ENCODE measurements around the gene LOXL3. TPM values are rescaled to one million over a fixed set of nuclear protein-coding genes. Genes with fewer than 3 reads are reported as not detected.

LOXL3 gene
- total and polyA plus RNA-seq, 2 of the 8 experiments (the other 6 are each of a cell fraction or from before 2014, with no cell fraction given) = 22.4 to 27.2 TPM

DNA sequence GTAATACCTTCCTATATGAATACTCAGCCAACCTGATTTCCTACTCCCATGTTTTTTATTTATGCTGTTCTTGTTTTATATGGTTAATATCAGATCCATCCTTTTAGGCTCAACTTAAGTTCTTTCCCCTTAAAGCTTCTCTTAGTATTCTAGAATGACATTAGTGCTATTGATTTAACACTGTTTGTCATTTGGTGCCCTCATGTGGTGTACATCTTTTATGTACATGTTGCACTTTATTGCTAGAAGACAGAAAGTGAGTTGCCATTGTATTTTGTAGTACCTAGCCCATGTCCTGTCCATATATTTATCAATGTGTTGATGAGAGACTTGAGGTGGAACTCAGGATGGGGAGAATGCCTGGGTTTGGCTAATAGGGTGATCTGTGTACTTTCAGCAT is 21.5 kb downstream of the LOXL3 start:
- Histone ChIP-seq H3K27me3 (replicated peaks in 1 of 4; ENCODE audit: control insufficient read depth in 3 of 4, extremely low read depth in 1 of 4, insufficient read depth in 3 of 4, low read length in 3 of 4) (no peaks in the 10 kb centered on the region; a peak in 1 of 7 replicates), H3K56ac (replicated peaks; ENCODE audit: insufficient read length, low read depth, low read length) (no peak overlapping the region), H4K20me1 (replicated peaks in 1 of 2; ENCODE audit: control insufficient read depth in 1 of 2, insufficient read depth in 2 of 2, low read length in 2 of 2) (peaks cover 6 to 11% of the 10 kb centered on the region in 2 experiments), H2BK20ac (ENCODE audit: low read length) (no peak overlapping the region), H3K4me2 (ENCODE audit: insufficient read depth in 1 of 2, low read depth in 2 of 2, low read length in 2 of 2) (no peak overlapping the region), H3K4me3 (ENCODE audit: extremely low read depth in 1 of 4, insufficient read depth in 2 of 4, low read depth in 3 of 4, low read length in 4 of 4) (no peak overlapping the region), H2AK5ac (ENCODE audit: low read depth, low read length) (no peak overlapping the region), H3K4me1 (replicated peaks in 1 of 4; ENCODE audit: control insufficient read depth in 3 of 4, insufficient read depth in 4 of 4, low read length in 3 of 4) (peaks cover 4 to 13% (median 6%) of the 10 kb centered on the region in 4 experiments; a peak in 6 of 7 replicates), H3K27ac (ENCODE audit: low read depth, low read length) (no peak overlapping the region), H3K14ac (ENCODE audit: insufficient read length) (no peak overlapping the region), H3K79me2 (ENCODE audit: control insufficient read depth in 1 of 2, insufficient read depth in 2 of 2, low read length in 2 of 2) (peaks cover 0 to 18% of the 10 kb centered on the region in 2 experiments; a peak in 2 of 4 replicates), H2BK5ac (ENCODE audit: low read depth, low read length) (no peak overlapping the region), H2BK15ac (ENCODE audit: low read length) (no peak overlapping the region), H3K9ac (replicated peaks in 1 of 4; ENCODE audit: extremely low read depth in 1 of 4, low read depth in 3 of 4, low read length in 3 of 4) (no peak overlapping the region), H2BK12ac (ENCODE audit: low read depth, low read length) (no peak overlapping the region), H4K8ac (ENCODE audit: extremely low read depth, insufficient read depth, low read length) (no peak overlapping the region), H3K18ac (ENCODE audit: extremely low read depth, low read length) (no peak overlapping the region), H2BK120ac (replicated peaks; ENCODE audit: low read depth, low read length) (no peak overlapping the region), H3K23me2 (ENCODE audit: low read depth, low read length) (peaks cover 9% of the 10 kb centered on the region; the same call in 1 of the 2 replicates), H3K4ac (replicated peaks; ENCODE audit: insufficient read length, low read depth, low read length) (no peak overlapping the region), H3K79me1 (ENCODE audit: low read depth, low read length) (peaks cover 10% of the 10 kb centered on the region), H2AFZ (ENCODE audit: low read length) (no peak overlapping the region), H4K5ac (ENCODE audit: insufficient read length, low read depth, low read length) (no peak overlapping the region), H3K9me3 (ENCODE audit: insufficient read depth in 2 of 2, low read depth in 1 of 2, low read length in 1 of 2) (no peaks in the 10 kb centered on the region), H3K36me3 (ENCODE audit: control insufficient read depth in 2 of 4, insufficient read depth in 4 of 4, low read length in 3 of 4) (peaks cover 2 to 22% (median 16%) of the 10 kb centered on the region in 4 experiments; a peak in 7 of 8 replicates), H3K23ac (ENCODE audit: insufficient read length) (no peak overlapping the region), H4K91ac (replicated peaks; ENCODE audit: insufficient read length, low read length) (no peak overlapping the region)
- no peak for TF ChIP-seq KDM4A (IDR thresholded peaks at IDR 0.05; ENCODE audit: low read depth, low read length, severe bottlenecking)
- no peak for TF ChIP-seq MAFK (IDR thresholded peaks at IDR 0.05; ENCODE audit: low read depth, low read length)
- TF ChIP-seq, protein P1, sequence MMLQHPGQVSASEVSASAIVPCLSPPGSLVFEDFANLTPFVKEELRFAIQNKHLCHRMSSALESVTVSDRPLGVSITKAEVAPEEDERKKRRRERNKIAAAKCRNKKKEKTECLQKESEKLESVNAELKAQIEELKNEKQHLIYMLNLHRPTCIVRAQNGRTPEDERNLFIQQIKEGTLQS (IDR thresholded peaks at IDR 0.05; ENCODE audit: insufficient read depth, low read depth, low read length) = no peak
- no peak for TF ChIP-seq CREB1 (IDR thresholded peaks at IDR 0.05)
- no peak for TF ChIP-seq FOSL1 (IDR thresholded peaks at IDR 0.05; ENCODE audit: insufficient read depth, low read depth, low read length)
- TF ChIP-seq RAD21 (IDR thresholded peaks at IDR 0.05 in 1 of 2, conservative IDR thresholded peaks at IDR 0.05 in 1 of 2; ENCODE audit: low read depth in 2 of 2, low read length in 2 of 2) = no peak
- no peak for DNase-seq (ENCODE audit: low read depth in 1 of 2, low spot score in 2 of 2)
- no peak for FAIRE-seq
- ChIA-PET CTCF (ENCODE audit: partially characterized antibody) (interaction anchor here (0.7 to 7.0 kb wide), 8 partner anchors 28 to 55 kb away, joined by 3 to 53 read pairs (median 5); partner anchors contain the start of genes CCDC142 and TTC31), POLR2A (ENCODE audit: partially characterized antibody) (interaction anchor here (1.3 to 5.9 kb wide), 4 partner anchors 12 to 43 kb away, joined by 3 to 73 read pairs (median 24); partner anchors contain the start of gene LBX2)
